Endothelial cell of hepatic sinusoid (primary cell): Measurements from ENCODE around the gene HMG20B.
"Not testable (repeated sequence)": the region's sequence is repeated elsewhere in the genome, so short reads cannot be mapped to it uniquely, and the experiment has no call there.

ENCODE experiments used
- in situ Hi-C: cut with HindIII; loops from 2 replicates; pipeline ENCODE4 v1.10.0; 2017; ENCODE audit warnings: low sequenced_read_pairs

Gene HMG20B

GRCh38 chr19:3554254-3555083 lies 18.3 kb upstream of the HMG20B start:
- in situ Hi-C loops: no loop called here

GRCh38 chr19:3555653-3556422 lies 16.9 kb upstream of the HMG20B start:
- in situ Hi-C loops: no loop called here

- in situ Hi-C loops: no loop called here
These were observed 16.2 kb upstream of the HMG20B start for GRCh38 chr19:3556423-3556977.

- in situ Hi-C loops: no loop called here
These were observed 15.7 kb upstream of the HMG20B start for GRCh38 chr19:3556978-3557460.

GRCh38 chr19:3557461-3558248 lies 15.1 kb upstream of the HMG20B start, which contains the start of gene MFSD12:
Gene MFSD12, minus strand, starts transcription at chr19:3557586. Its CDS starts 183 bp downstream, at chr19:3557403.
- in situ Hi-C loops: no loop called here

- in situ Hi-C loops: loop anchor here (10.0 kb wide), 1 partner anchor 259 kb away; no protein-coding TSS in a partner anchor
These were observed 8.8 kb upstream of the HMG20B start for GRCh38 chr19:3563709-3564524.

GRCh38 chr19:3565139-3565538 lies 7.6 kb upstream of the HMG20B start:
- in situ Hi-C loops: loop anchor here (10.0 kb wide), 1 partner anchor 260 kb away; no protein-coding TSS in a partner anchor

GRCh38 chr19:3570042-3570441 lies 2.7 kb upstream of the HMG20B start:
- in situ Hi-C loops: not testable (repeated sequence)

GRCh38 chr19:3570606-3571011 lies 2.1 kb upstream of the HMG20B start:
- in situ Hi-C loops: no loop called here

- in situ Hi-C loops: no loop called here
These were observed 451 bp upstream of the HMG20B start for GRCh38 chr19:3572132-3572854.

GRCh38 chr19:3573162-3573857 lies 566 bp downstream of the HMG20B start:
- in situ Hi-C loops: no loop called here

- in situ Hi-C loops: no loop called here
These were observed 1.3 kb downstream of the HMG20B start for GRCh38 chr19:3573858-3574637.

GRCh38 chr19:3575260-3575741 lies 2.6 kb downstream of the HMG20B start:
- in situ Hi-C loops: loop anchor here (5.0 kb wide), 3 partner anchors 38 to 77 kb away; partner anchors contain the start of gene TEKTIP1

- in situ Hi-C loops: loop anchor here (5.0 kb wide), 3 partner anchors 39 to 76 kb away; partner anchors contain the start of gene TEKTIP1
These were observed 3.4 kb downstream of the HMG20B start for GRCh38 chr19:3575949-3576673.

- in situ Hi-C loops: loop anchor here (5.0 kb wide), 3 partner anchors 40 to 75 kb away; partner anchors contain the start of gene TEKTIP1
These were observed 4.1 kb downstream of the HMG20B start for GRCh38 chr19:3576696-3577443.
